Activated CD4-positive, alpha-beta T cell treated with anti-CD3 and anti-CD28 coated beads, Interleukin-10, Interleukin-2, amounts not matched to agents 100 ng/mL and 50 ng/mL, durations not matched to agents 16 hours and 8 hours (primary cell): ENCODE results near the gene MYEF2.

Source experiments
- DNase-seq: peaks from one replicate; pipeline ENCODE4 v3.0.0-alpha.2; 2020

The MYEF2 gene

GRCh38 chr15:48084759-48085590 is 93.1 kb downstream of the MYEF2 start:
- peak; percentile 7 for DNase-seq
